GM18868 (cell line): ENCODE results near the gene NDUFS6.
A peak's percentile ranks its signal among the peaks of the same experiment; 100 is the strongest.

Source experiments
- ATAC-seq: cut with Tn5 transposase; IDR thresholded peaks from one replicate; pipeline ENCODE4 v1.9.1; 2021; ENCODE audit warnings: mild to moderate bottlenecking, moderate library complexity; ENCODE audit not compliant: unreplicated experiment

The NDUFS6 gene

GRCh38 chr5:1765141-1765879 lies 35.9 kb upstream of the NDUFS6 start:
- ATAC-seq: no peak

- no peak for ATAC-seq
Measured at GRCh38 chr5:1765880-1766235, 35.3 kb upstream of the NDUFS6 start.

GRCh38 chr5:1767524-1768282 lies 33.5 kb upstream of the NDUFS6 start:
- peak; percentile 50 for ATAC-seq

- ATAC-seq: no peak
Measured at GRCh38 chr5:1768283-1769000, 32.8 kb upstream of the NDUFS6 start.

- ATAC-seq: no peak
Measured at GRCh38 chr5:1769017-1769640, 32.1 kb upstream of the NDUFS6 start.

GRCh38 chr5:1769752-1770442 lies 31.3 kb upstream of the NDUFS6 start:
- ATAC-seq: no peak

- ATAC-seq: no peak
Measured at GRCh38 chr5:1770443-1770802, 30.8 kb upstream of the NDUFS6 start.

GRCh38 chr5:1771149-1772065 lies 29.8 kb upstream of the NDUFS6 start:
- no peak for ATAC-seq

- peak; percentile 76 for ATAC-seq
Measured at GRCh38 chr5:1772634-1773033, 28.6 kb upstream of the NDUFS6 start.

GRCh38 chr5:1776831-1777230 lies 24.4 kb upstream of the NDUFS6 start:
- no peak for ATAC-seq

GRCh38 chr5:1777281-1778137 lies 23.7 kb upstream of the NDUFS6 start:
- ATAC-seq: no peak

GRCh38 chr5:1778138-1779020 lies 22.8 kb upstream of the NDUFS6 start:
- no peak for ATAC-seq

GRCh38 chr5:1779021-1779680 lies 22.1 kb upstream of the NDUFS6 start:
- no peak for ATAC-seq

- no peak for ATAC-seq
Measured at GRCh38 chr5:1779782-1780613, 21.2 kb upstream of the NDUFS6 start.

GRCh38 chr5:1780614-1780930 lies 20.6 kb upstream of the NDUFS6 start:
- ATAC-seq: no peak

- no peak for ATAC-seq
Measured at GRCh38 chr5:1781107-1781506, 20.1 kb upstream of the NDUFS6 start.
